A673 (cell line): ENCODE data around the gene CHRNE. TPM values are rescaled to one million over a fixed set of nuclear protein-coding genes. Genes with fewer than 3 reads are reported as not detected.

ENCODE experiments used
- BruUV-seq: library from RNA; stranded (reverse); fragments of 400-500 nt; replicated peaks from 2 replicates; lab custom pipeline; 2021; lab: Mats Ljungman, UMichigan
- CTCF ChIA-PET: fragments of 300-600 bp; sonication (Branson Sonifier 250); formaldehyde crosslinking; loops from one replicate; lab custom pipeline; 2022; ENCODE audit warnings: antibody characterized with exemption; lab: Charles Lee
- POLR2A ChIA-PET: fragments of 300-600 bp; sonication (Branson Sonifier 250); formaldehyde crosslinking; loops from one replicate; lab custom pipeline; 2022; ENCODE audit warnings: antibody characterized with exemption; ENCODE audit not compliant: low non-redundant PET; lab: Charles Lee
- DNase-seq: peaks from one replicate; pipeline ENCODE4 v3.0.0-alpha.2; 2015; ENCODE audit warnings: low spot score
- H3K27ac ChIP-seq: fragments of 200-600 bp; sonication (generic); 2 replicates; pipeline ENCODE4 v1.5.1; 2016; ENCODE audit warnings: mixed run types, low read depth, mild to moderate bottlenecking, mixed read lengths, antibody characterized with exemption, low read length; ENCODE audit not compliant: poor library complexity, severe bottlenecking
- H3K27me3 ChIP-seq: fragments of 200-600 bp; sonication (generic); replicated peaks from 2 replicates; pipeline ENCODE4 v1.6.1; 2017; ENCODE audit warnings: mixed run types, low read depth, mild to moderate bottlenecking, mixed read lengths, antibody characterized with exemption, low read length; ENCODE audit not compliant: insufficient read depth, poor library complexity
- H3K36me3 ChIP-seq: fragments of 200-600 bp; sonication (generic); 2 replicates; pipeline ENCODE4 v1.6.1; 2016; ENCODE audit warnings: mixed run types, mild to moderate bottlenecking, mixed read lengths, antibody characterized with exemption, low read length; ENCODE audit not compliant: insufficient read depth, poor library complexity, severe bottlenecking
- H3K4me1 ChIP-seq: fragments of 200-600 bp; sonication (generic); 2 replicates; pipeline ENCODE4 v1.6.1; 2017; ENCODE audit warnings: mixed run types, mild to moderate bottlenecking, mixed read lengths, antibody characterized with exemption, low read length; ENCODE audit not compliant: insufficient read depth, poor library complexity, severe bottlenecking
- H3K4me3 ChIP-seq: fragments of 200-600 bp; sonication (generic); 2 replicates; pipeline ENCODE4 v1.5.1; 2016; ENCODE audit warnings: low read depth, mixed run types, mild to moderate bottlenecking, mixed read lengths, low read length; ENCODE audit not compliant: poor library complexity, severe bottlenecking
- H3K9me3 ChIP-seq: fragments of 200-600 bp; sonication (generic); 2 replicates; pipeline ENCODE4 v1.6.1; 2016; ENCODE audit warnings: mixed run types, low read depth, mild to moderate bottlenecking, mixed read lengths, antibody characterized with exemption, low read length; ENCODE audit not compliant: poor library complexity, severe bottlenecking
- EZH2 ChIP-seq: fragments of 200-600 bp; sonication (generic); IDR thresholded peaks from 2 replicates; pipeline ENCODE4 v1.6.1; 2017; ENCODE audit warnings: borderline replicate concordance, low read depth, mild to moderate bottlenecking, mixed read lengths, antibody characterized with exemption, low read length; ENCODE audit not compliant: poor library complexity, severe bottlenecking
- intact Hi-C: fragments of 100-400 bp; cut with micrococcal nuclease; formaldehyde crosslinking; loops from one replicate; pipeline ENCODE4 v1.10.0; 2022; ENCODE audit not compliant: unreplicated experiment
- total RNA-seq: library from RNA; stranded (reverse); gene quantifications from 2 replicates; pipeline ENCODE4 v1.2.3, GENCODE V29; 2021
- TF ChIP-seq, protein P1 (sequence below): fragments of 300-800, 200-600 bp; sonication (generic); conservative IDR thresholded peaks from 2 replicates; pipeline ENCODE4 v1.5.1; 2017; ENCODE audit warnings: low read depth, mild to moderate bottlenecking, antibody characterized with exemption, low read length, moderate library complexity, mixed read lengths

Gene CHRNE
- total RNA-seq, 1 experiment from 2014 or later = 0.21 TPM

GRCh38 chr17:4884489-4884888 is 18.4 kb downstream of the CHRNE start:
- DNase-seq = no peak
- no peak overlapping the region for H3K4me3 ChIP-seq
- H3K9me3 ChIP-seq = no peaks in the 10 kb centered on the region
- BruUV-seq = no TSS peak
- intact Hi-C loops = no loop called here
- ChIA-PET CTCF (no interaction called here), POLR2A (no interaction called here)
- no peak overlapping the region for H3K27ac ChIP-seq
- peaks cover 4% of the 10 kb centered on the region for H3K4me1 ChIP-seq
- peaks cover 29% of the 10 kb centered on the region for H3K36me3 ChIP-seq
- TF ChIP-seq, protein P1, sequence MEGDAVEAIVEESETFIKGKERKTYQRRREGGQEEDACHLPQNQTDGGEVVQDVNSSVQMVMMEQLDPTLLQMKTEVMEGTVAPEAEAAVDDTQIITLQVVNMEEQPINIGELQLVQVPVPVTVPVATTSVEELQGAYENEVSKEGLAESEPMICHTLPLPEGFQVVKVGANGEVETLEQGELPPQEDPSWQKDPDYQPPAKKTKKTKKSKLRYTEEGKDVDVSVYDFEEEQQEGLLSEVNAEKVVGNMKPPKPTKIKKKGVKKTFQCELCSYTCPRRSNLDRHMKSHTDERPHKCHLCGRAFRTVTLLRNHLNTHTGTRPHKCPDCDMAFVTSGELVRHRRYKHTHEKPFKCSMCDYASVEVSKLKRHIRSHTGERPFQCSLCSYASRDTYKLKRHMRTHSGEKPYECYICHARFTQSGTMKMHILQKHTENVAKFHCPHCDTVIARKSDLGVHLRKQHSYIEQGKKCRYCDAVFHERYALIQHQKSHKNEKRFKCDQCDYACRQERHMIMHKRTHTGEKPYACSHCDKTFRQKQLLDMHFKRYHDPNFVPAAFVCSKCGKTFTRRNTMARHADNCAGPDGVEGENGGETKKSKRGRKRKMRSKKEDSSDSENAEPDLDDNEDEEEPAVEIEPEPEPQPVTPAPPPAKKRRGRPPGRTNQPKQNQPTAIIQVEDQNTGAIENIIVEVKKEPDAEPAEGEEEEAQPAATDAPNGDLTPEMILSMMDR = no peak
- no peak for TF ChIP-seq EZH2
- no peaks in the 10 kb centered on the region for H3K27me3 ChIP-seq

DNA sequence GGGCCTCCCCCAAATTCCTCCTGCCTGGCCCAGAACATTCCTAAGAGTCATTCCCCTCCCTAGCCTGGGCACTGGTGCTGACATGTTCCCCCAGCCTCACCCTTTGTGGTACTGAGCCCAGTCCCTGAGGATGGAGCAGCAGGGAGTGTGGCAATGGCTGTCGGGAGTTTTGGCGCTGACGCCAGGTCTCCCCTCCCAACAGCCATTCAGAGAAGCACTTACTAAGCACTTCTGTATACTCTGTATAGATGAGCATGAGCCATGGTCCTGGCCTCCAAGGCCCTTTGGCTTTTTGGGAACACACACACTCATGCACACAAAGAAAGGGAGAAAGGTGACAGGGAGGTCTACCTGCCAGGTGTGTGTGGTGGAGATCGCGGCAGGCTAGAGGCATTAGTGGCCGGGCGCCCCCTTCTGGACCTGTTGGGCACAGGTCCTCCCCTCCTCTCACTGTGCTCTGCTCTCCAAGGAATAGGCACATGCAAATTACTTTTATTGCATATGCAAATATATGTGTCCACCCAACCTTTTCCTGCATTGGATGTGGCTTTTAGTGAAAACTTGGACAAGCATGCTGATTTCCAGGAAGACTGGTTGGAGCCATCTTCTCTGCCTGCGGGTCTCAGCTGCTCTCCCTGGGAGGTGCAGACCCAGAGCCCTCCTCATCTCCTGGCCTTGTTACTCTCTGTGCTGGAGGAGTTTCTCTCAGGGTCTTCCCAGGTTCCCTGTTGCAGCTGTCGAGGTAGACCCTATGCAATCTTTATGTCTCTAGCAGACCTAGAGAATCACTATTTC is 20.9 kb downstream of the CHRNE start:
- Histone ChIP-seq H3K9me3 (no peaks in the 10 kb centered on the region), H3K36me3 (peaks cover 34% of the 10 kb centered on the region), H3K27ac (no peak overlapping the region), H3K4me1 (peaks cover 4% of the 10 kb centered on the region), H3K27me3 (no peaks in the 10 kb centered on the region), H3K4me3 (no peak overlapping the region)
- POLR2A ChIA-PET = no interaction called here
- CTCF ChIA-PET = interaction anchor here (0.5 kb wide), 1 partner anchor 42 kb away, joined by 3 read pairs; no protein-coding TSS in a partner anchor
- no TSS peak for BruUV-seq
- TF ChIP-seq, protein P1 = peak; percentile 95
- TF ChIP-seq EZH2 = no peak
- intact Hi-C loops = no loop called here
- DNase-seq = peak; percentile 68

DNA sequence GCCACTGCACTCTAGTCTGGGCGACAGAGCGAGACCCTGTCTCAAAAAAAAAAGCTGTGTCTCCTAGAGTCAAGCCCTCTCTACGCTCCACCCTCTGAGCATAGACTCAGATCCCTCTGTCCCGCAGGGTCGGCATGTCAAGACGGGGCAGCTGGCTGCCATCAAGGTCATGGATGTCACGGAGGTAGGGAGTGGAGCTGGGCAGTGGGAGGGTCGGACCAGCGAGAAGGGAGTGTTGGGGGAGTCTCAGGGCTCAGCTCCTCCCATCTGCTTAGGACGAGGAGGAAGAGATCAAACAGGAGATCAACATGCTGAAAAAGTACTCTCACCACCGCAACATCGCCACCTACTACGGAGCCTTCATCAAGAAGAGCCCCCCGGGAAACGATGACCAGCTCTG is 22.0 kb downstream of the CHRNE start:
- BruUV-seq = no TSS peak
- H3K27ac ChIP-seq = no peak overlapping the region
- H3K27me3 ChIP-seq = no peaks in the 10 kb centered on the region
- ChIA-PET POLR2A (no interaction called here), CTCF (no interaction called here)
- TF ChIP-seq, protein P1 = no peak
- no peak for TF ChIP-seq EZH2
- no peak overlapping the region for H3K4me3 ChIP-seq
- H3K36me3 ChIP-seq = peaks cover 23% of the 10 kb centered on the region
- no peak for DNase-seq
- no peaks in the 10 kb centered on the region for H3K9me3 ChIP-seq
- H3K4me1 ChIP-seq = peaks cover 4% of the 10 kb centered on the region
- intact Hi-C loops = no loop called here
